ENCODE results near the gene S100A11. TPM values are rescaled to one million over a fixed set of nuclear protein-coding genes. Genes with fewer than 3 reads are reported as not detected.

The S100A11 gene
- total RNA-seq, 1 experiment from 2014 or later = 443 TPM

DNA sequence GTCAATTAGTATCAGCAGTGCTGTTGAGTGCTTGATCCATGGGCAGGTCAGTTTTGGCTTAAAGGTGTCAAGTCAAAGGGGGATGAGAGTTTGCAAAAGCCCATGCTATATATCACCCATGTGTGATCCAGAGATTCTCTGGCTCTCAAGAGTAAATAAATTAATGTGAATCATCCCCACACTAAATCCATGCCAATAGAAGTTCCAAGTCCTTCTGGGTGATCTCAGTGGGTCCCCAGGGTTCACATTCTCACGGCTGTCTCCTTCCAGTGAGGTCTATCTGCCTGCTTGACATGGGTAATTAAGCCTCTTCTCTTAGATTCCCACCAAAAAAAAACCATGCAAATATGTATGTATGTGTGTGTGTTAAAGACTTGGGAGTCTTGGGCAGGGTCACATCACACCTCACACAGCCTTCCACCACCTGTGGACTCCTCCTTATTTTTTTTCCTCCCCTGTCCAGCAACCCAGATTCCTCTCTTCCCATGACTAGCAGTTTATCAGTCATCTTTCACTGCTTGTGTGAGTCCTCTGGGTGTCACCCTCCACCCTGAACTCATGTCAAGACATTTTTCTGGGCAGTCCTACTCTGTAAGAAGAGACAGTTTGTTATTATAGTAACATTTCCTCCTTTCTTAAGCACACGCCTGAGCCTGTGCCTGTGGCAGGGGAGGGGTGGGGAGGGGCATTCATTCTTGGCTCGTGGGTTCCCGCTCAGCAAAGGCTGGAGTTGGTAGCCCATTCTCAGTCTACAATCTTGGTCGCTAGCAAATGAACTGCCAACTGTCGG, 14.3 kb upstream of the S100A11 start:
- no TSS peak for BruUV-seq (replicated peaks)
- POLR2A ChIA-PET (ENCODE audit: unreplicated experiment) = no interaction called here
- ATAC-seq = no peak

DNA sequence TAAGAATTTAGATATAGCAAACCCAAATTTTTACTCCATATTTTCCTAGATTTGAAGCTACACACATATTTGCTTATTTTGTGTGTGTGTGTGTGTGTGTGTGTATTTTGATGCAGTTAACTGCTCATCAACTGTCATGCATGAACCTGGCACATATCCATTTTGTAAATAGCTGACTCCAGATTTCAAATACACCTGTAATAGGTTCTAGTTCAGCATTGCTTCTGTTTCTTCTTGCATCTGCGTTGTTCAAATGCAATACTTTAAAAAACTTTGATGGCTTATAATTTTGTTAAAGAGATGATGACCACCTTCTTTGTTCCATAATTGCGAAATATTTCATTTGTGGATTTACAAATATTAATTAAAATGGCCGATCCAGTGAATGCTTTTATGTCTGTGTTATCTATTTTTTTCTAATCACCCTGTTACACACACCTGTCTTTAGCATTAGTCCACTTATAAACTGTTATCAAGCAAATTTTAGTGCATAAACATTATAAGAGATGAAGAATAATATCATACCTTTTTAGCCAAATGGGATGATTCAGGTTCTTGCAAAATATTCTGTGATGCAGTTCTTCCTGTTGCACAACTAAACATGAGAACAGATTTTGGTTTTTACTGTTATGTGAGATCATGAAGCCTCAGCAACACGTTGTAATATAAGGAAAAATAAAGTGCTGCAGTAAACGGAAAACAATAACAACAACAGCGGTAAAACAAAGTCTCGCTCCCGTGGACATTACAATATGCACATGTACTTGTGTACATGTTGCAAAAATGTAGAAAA, 12.7 kb upstream of the S100A11 start:
- H3K4me3 ChIP-seq (ENCODE audit: low read length) = no peak overlapping the region
- ATAC-seq = no peak
- BruUV-seq (replicated peaks) = no TSS peak
- peaks cover 57% of the 10 kb centered on the region for H3K4me1 ChIP-seq (ENCODE audit: insufficient read depth, low read length)
- peak; percentile 72 for DNase-seq
- peak overlapping the region; percentile 98 for H3K27ac ChIP-seq (ENCODE audit: low read length)
- CTCF ChIA-PET = interaction anchor here (0.7 to 1.4 kb wide), 2 partner anchors 12 to 31 kb away, joined by 4 to 6 read pairs; partner anchors contain the start of gene S100A11
- intact Hi-C loops (cut with micrococcal nuclease) = loop anchor here (5.0 kb wide), 2 partner anchors 178 to 393 kb away; no protein-coding TSS in a partner anchor
- no peaks in the 10 kb centered on the region for H3K36me3 ChIP-seq (ENCODE audit: low read depth, low read length)
- no peaks in the 10 kb centered on the region for H3K9me3 ChIP-seq (ENCODE audit: low read length)
- peak overlapping the region; percentile 91; the same call in 1 of the 2 replicates for H3K9ac ChIP-seq (ENCODE audit: low read length)
- TF ChIP-seq EZH2 (IDR thresholded peaks at IDR 0.05; ENCODE audit: low read length, unreplicated experiment) (no peak), EZH2phosphoT487 (IDR thresholded peaks at IDR 0.05; ENCODE audit: borderline replicate concordance, low read length) (no peak)
- H3F3A ChIP-seq (ENCODE audit: low read length, unreplicated experiment) = peaks cover 12% of the 10 kb centered on the region
- H3K9me2 ChIP-seq (replicated peaks; ENCODE audit: low read length) = no peaks in the 10 kb centered on the region
- no peaks in the 10 kb centered on the region for H3K79me2 ChIP-seq (ENCODE audit: low read length)
- no peaks in the 10 kb centered on the region for H4K20me1 ChIP-seq (ENCODE audit: low read length)
- H2AFZ ChIP-seq (ENCODE audit: low read length) = no peak overlapping the region
- POLR2A ChIA-PET (ENCODE audit: unreplicated experiment) = no interaction called here
- peaks cover 17% of the 10 kb centered on the region for H3K27me3 ChIP-seq (ENCODE audit: low read length)
- H3K4me2 ChIP-seq (ENCODE audit: low read length) = peak overlapping the region; percentile 42

More for the DNA sequence above, 14.3 kb upstream of the S100A11 start:
- CTCF ChIA-PET = no interaction called here
- Histone ChIP-seq H3K27me3 (ENCODE audit: low read length) (peaks cover 32% of the 10 kb centered on the region), H3K9me2 (replicated peaks; ENCODE audit: low read length) (no peaks in the 10 kb centered on the region), H3K36me3 (ENCODE audit: low read depth, low read length) (no peaks in the 10 kb centered on the region), H3K4me1 (ENCODE audit: insufficient read depth, low read length) (peaks cover 54% of the 10 kb centered on the region), H3K9me3 (ENCODE audit: low read length) (no peaks in the 10 kb centered on the region), H3F3A (ENCODE audit: low read length, unreplicated experiment) (peaks cover 12% of the 10 kb centered on the region), H3K4me2 (ENCODE audit: low read length) (peak overlapping the region; percentile 42; the same call in 1 of the 2 replicates), H4K20me1 (ENCODE audit: low read length) (no peaks in the 10 kb centered on the region), H3K9ac (ENCODE audit: low read length) (no peak overlapping the region), H3K4me3 (ENCODE audit: low read length) (no peak overlapping the region), H3K79me2 (ENCODE audit: low read length) (no peaks in the 10 kb centered on the region), H2AFZ (ENCODE audit: low read length) (0 out of 2 replicates have a peak overlapping the region, but pooled peaks have one; percentile 12), H3K27ac (ENCODE audit: low read length) (no peak overlapping the region)
- intact Hi-C loops (cut with micrococcal nuclease) = loop anchor here (5.0 kb wide), 2 partner anchors 176 to 391 kb away; no protein-coding TSS in a partner anchor
- DNase-seq = peak; percentile 44
- TF ChIP-seq EZH2phosphoT487 (IDR thresholded peaks at IDR 0.05; ENCODE audit: borderline replicate concordance, low read length) = no peak
- TF ChIP-seq, protein P1, sequence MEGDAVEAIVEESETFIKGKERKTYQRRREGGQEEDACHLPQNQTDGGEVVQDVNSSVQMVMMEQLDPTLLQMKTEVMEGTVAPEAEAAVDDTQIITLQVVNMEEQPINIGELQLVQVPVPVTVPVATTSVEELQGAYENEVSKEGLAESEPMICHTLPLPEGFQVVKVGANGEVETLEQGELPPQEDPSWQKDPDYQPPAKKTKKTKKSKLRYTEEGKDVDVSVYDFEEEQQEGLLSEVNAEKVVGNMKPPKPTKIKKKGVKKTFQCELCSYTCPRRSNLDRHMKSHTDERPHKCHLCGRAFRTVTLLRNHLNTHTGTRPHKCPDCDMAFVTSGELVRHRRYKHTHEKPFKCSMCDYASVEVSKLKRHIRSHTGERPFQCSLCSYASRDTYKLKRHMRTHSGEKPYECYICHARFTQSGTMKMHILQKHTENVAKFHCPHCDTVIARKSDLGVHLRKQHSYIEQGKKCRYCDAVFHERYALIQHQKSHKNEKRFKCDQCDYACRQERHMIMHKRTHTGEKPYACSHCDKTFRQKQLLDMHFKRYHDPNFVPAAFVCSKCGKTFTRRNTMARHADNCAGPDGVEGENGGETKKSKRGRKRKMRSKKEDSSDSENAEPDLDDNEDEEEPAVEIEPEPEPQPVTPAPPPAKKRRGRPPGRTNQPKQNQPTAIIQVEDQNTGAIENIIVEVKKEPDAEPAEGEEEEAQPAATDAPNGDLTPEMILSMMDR (conservative IDR thresholded peaks at IDR 0.05; ENCODE audit: low read depth, low read length) = 0 out of 2 replicates have a peak, but pooled peaks have one; percentile 15

DNA sequence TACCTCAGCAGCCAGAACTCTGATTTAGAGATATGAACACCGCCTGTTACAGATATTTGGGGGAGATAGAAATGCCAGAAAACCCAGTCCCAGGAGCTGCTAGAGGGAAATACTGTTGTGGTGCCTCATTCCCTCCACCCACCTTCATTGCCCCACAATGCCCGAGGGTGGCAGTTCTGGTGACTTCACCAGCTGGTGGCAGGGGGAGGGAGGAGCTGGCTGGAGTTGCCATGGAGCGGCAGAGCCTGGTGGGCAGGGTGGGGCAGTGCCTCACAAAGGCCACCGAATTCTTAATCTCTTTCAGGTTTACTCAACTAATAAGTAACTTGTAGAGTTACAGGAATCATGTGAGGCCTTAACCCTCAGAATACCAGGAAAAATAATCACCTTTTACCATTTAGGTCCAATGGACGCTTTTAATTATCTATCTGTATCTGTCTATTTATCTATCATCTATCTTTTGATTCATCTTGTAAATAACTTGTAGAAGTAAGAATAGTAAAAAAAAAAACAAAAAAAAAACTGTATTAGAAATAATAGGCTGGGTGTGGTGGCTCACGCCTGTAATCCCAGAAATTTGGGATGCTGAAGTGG, 11.7 kb upstream of the S100A11 start:
- H3K9me3 ChIP-seq (ENCODE audit: low read length) = no peaks in the 10 kb centered on the region
- peak overlapping the region; percentile 64 for H3K4me3 ChIP-seq (ENCODE audit: low read length)
- ChIA-PET POLR2A (ENCODE audit: unreplicated experiment) (interaction anchor here (0.6 to 3.3 kb wide), 7 partner anchors 12 to 61 kb away, joined by 3 to 35 read pairs (median 6); partner anchors contain the start of gene S100A11), CTCF (interaction anchor here (0.5 to 1.4 kb wide), 3 partner anchors 9 to 67 kb away, joined by 3 to 6 read pairs (median 3); partner anchors contain the start of gene S100A11)
- H3K9ac ChIP-seq (ENCODE audit: low read length) = peak overlapping the region; percentile 91
- H3K36me3 ChIP-seq (ENCODE audit: low read depth, low read length) = no peaks in the 10 kb centered on the region
- H3K27me3 ChIP-seq (ENCODE audit: low read length) = peaks cover 8% of the 10 kb centered on the region
- H4K20me1 ChIP-seq (ENCODE audit: low read length) = no peaks in the 10 kb centered on the region
- TSS peak; percentile 93 for BruUV-seq (replicated peaks)
- H3K27ac ChIP-seq (ENCODE audit: low read length) = peak overlapping the region; percentile 98
- ATAC-seq (peak; percentile 63), DNase-seq (peak; percentile 98)
- peaks cover 57% of the 10 kb centered on the region for H3K4me1 ChIP-seq (ENCODE audit: insufficient read depth, low read length)
- intact Hi-C loops (cut with micrococcal nuclease) = loop anchor here (1.0 kb wide), 1 partner anchor 137 kb away; no protein-coding TSS in a partner anchor
- TF ChIP-seq, protein P1 (conservative IDR thresholded peaks at IDR 0.05; ENCODE audit: low read depth, low read length) = no peak
- TF ChIP-seq EZH2phosphoT487 (IDR thresholded peaks at IDR 0.05; ENCODE audit: borderline replicate concordance, low read length) = no peak
- no peak for TF ChIP-seq EZH2 (IDR thresholded peaks at IDR 0.05; ENCODE audit: low read length, unreplicated experiment)
- no peaks in the 10 kb centered on the region for H3K9me2 ChIP-seq (replicated peaks; ENCODE audit: low read length)
- peaks cover 12% of the 10 kb centered on the region for H3F3A ChIP-seq (ENCODE audit: low read length, unreplicated experiment)
- peak overlapping the region; percentile 54 for H2AFZ ChIP-seq (ENCODE audit: low read length)
- H3K79me2 ChIP-seq (ENCODE audit: low read length) = no peaks in the 10 kb centered on the region
- H3K4me2 ChIP-seq (ENCODE audit: low read length) = peak overlapping the region; percentile 88
